GM10266 (cell line): ENCODE measurements around the gene HOXD13.
A peak's percentile ranks its signal among the peaks of the same experiment; 100 is the strongest.

Source experiments
- DNase-seq: peaks from one replicate; pipeline ENCODE4 v3.0.0; 2012; ENCODE audit errors: extremely low spot score
- CTCF ChIP-seq: IDR thresholded peaks from 2 replicates; pipeline ENCODE4 v1.5.1; 2012; ENCODE audit warnings: mild to moderate bottlenecking, low read depth; ENCODE audit not compliant: control insufficient read depth, insufficient read depth; ENCODE audit errors: missing control alignments

Gene HOXD13

GRCh38 chr2:176087330-176088047 lies 5.0 kb upstream of the HOXD13 start:
- no peak for TF ChIP-seq CTCF
- DNase-seq, result no peak

GRCh38 chr2:176088048-176088936 lies 4.2 kb upstream of the HOXD13 start:
- TF ChIP-seq CTCF, result peak; percentile 83
- peak; percentile 75 for DNase-seq

- DNase-seq, result no peak
- no peak for TF ChIP-seq CTCF
Observed at GRCh38 chr2:176088937-176089842, 3.3 kb upstream of the HOXD13 start.

GRCh38 chr2:176089843-176090395 lies 2.6 kb upstream of the HOXD13 start:
- DNase-seq, result no peak
- TF ChIP-seq CTCF, result no peak

GRCh38 chr2:176090862-176091261 lies 1.7 kb upstream of the HOXD13 start:
- DNase-seq, result no peak
- TF ChIP-seq CTCF, result no peak

GRCh38 chr2:176091329-176092258 lies 927 bp upstream of the HOXD13 start:
- DNase-seq, result no peak
- TF ChIP-seq CTCF, result no peak
